Ectodermal cell (in vitro differentiated cells): Measurements from ENCODE around the gene RBBP5.

ENCODE experiments used
- H3K27ac ChIP-seq: 2 replicates; pipeline ENCODE4 v1.7.0; 2013; ENCODE audit warnings: mild to moderate bottlenecking, low read depth, low read length; ENCODE audit not compliant: insufficient read depth, poor library complexity, severe bottlenecking
- H3K27me3 ChIP-seq: 2 replicates; pipeline ENCODE4 v1.7.0; 2013; ENCODE audit warnings: mild to moderate bottlenecking, low read length; ENCODE audit not compliant: insufficient read depth, control insufficient read depth, poor library complexity, severe bottlenecking
- H3K36me3 ChIP-seq: one replicate; pipeline ENCODE4 v1.7.0; 2013; ENCODE audit warnings: low read length; ENCODE audit not compliant: control insufficient read depth, insufficient read depth
- H3K4me1 ChIP-seq: one replicate; pipeline ENCODE4 v1.7.0; 2013; ENCODE audit warnings: low read length; ENCODE audit not compliant: control insufficient read depth, insufficient read depth
- H3K4me3 ChIP-seq: 2 replicates; pipeline ENCODE4 v1.7.0; 2013; ENCODE audit warnings: low read depth, low read length, control low read depth; ENCODE audit not compliant: insufficient read depth
- H3K9me3 ChIP-seq: 2 replicates; pipeline ENCODE4 v1.7.0; 2013; ENCODE audit warnings: mild to moderate bottlenecking, low read length, moderate library complexity; ENCODE audit not compliant: control insufficient read depth
- WGBS, 2 experiments: methylation state at CpG; one replicate each; pipeline ENCODE4 v1.1.7; 2013; ENCODE audit warnings: missing lambda C conversion rate in 2 of 2; 5-methylcytosine and 5-hydroxymethylcytosine counted together

RBBP5 gene

GRCh38 chr1:205068457-205069040 is 53.2 kb downstream of the RBBP5 start:
- no peaks in the 10 kb centered on the region for H3K9me3 ChIP-seq

GRCh38 chr1:205068001-205068400 is 53.8 kb downstream of the RBBP5 start:
- H3K9me3 ChIP-seq, result no peaks in the 10 kb centered on the region
- H3K27me3 ChIP-seq, result no peaks in the 10 kb centered on the region
- H3K36me3 ChIP-seq, result peaks cover 8% of the 10 kb centered on the region
- H3K4me1 ChIP-seq, result no peaks in the 10 kb centered on the region
- H3K27ac ChIP-seq, result no peak overlapping the region
- WGBS, 2 experiments, result 91 to 95% methylated on average over 4 of the region's 4 CpGs
- H3K4me3 ChIP-seq, result no peak overlapping the region

More at GRCh38 chr1:205068457-205069040, 53.2 kb downstream of the RBBP5 start:
- Histone ChIP-seq H3K27me3 (no peaks in the 10 kb centered on the region), H3K4me3 (no peak overlapping the region), H3K27ac (no peak overlapping the region), H3K4me1 (no peaks in the 10 kb centered on the region), H3K36me3 (peaks cover 8% of the 10 kb centered on the region)
- 95 to 99% methylated on average over 2 of the region's 2 CpGs for WGBS, 2 experiments

GRCh38 chr1:205067031-205067430 is 54.7 kb downstream of the RBBP5 start:
- Histone ChIP-seq H3K36me3 (peaks cover 8% of the 10 kb centered on the region), H3K9me3 (no peaks in the 10 kb centered on the region), H3K4me3 (no peak overlapping the region), H3K27ac (no peak overlapping the region), H3K4me1 (no peaks in the 10 kb centered on the region), H3K27me3 (no peaks in the 10 kb centered on the region)
- 91 to 95% methylated on average over 6 of the region's 6 CpGs for WGBS, 2 experiments

- H3K27ac ChIP-seq, result no peak overlapping the region
- H3K4me3 ChIP-seq, result no peak overlapping the region
- 89 to 91% methylated on average over 13 of the region's 13 CpGs for WGBS, 2 experiments
- H3K9me3 ChIP-seq, result no peaks in the 10 kb centered on the region
- peaks cover 7% of the 10 kb centered on the region for H3K4me1 ChIP-seq
- H3K27me3 ChIP-seq, result no peaks in the 10 kb centered on the region
- peaks cover 8% of the 10 kb centered on the region for H3K36me3 ChIP-seq
These were observed 55.5 kb downstream of the RBBP5 start for GRCh38 chr1:205066141-205066818.

- Histone ChIP-seq H3K9me3 (no peaks in the 10 kb centered on the region), H3K36me3 (peaks cover 8% of the 10 kb centered on the region), H3K4me1 (peaks cover 9% of the 10 kb centered on the region), H3K4me3 (no peak overlapping the region), H3K27ac (no peak overlapping the region), H3K27me3 (no peaks in the 10 kb centered on the region)
- 92 to 93% methylated on average over 14 of the region's 14 CpGs for WGBS, 2 experiments
These were observed 56.1 kb downstream of the RBBP5 start for GRCh38 chr1:205065666-205066065.

GRCh38 chr1:205064741-205065316 is 56.9 kb downstream of the RBBP5 start:
- Histone ChIP-seq H3K36me3 (peaks cover 8% of the 10 kb centered on the region), H3K27me3 (no peaks in the 10 kb centered on the region), H3K4me1 (peaks cover 9% of the 10 kb centered on the region), H3K27ac (no peak overlapping the region), H3K4me3 (no peak overlapping the region), H3K9me3 (no peaks in the 10 kb centered on the region)
- 91% methylated on average over 9 of the region's 9 CpGs for WGBS, 2 experiments

- WGBS, 2 experiments, result 91 to 94% methylated on average over 11 of the region's 11 CpGs
- peaks cover 8% of the 10 kb centered on the region for H3K36me3 ChIP-seq
- no peak overlapping the region for H3K27ac ChIP-seq
- no peaks in the 10 kb centered on the region for H3K27me3 ChIP-seq
- H3K4me3 ChIP-seq, result no peak overlapping the region
- H3K4me1 ChIP-seq, result peaks cover 9% of the 10 kb centered on the region
- no peaks in the 10 kb centered on the region for H3K9me3 ChIP-seq
These were observed 57.5 kb downstream of the RBBP5 start for GRCh38 chr1:205064301-205064700.

- Histone ChIP-seq H3K4me1 (peaks cover 9% of the 10 kb centered on the region), H3K36me3 (peaks cover 8% of the 10 kb centered on the region), H3K4me3 (no peak overlapping the region), H3K9me3 (no peaks in the 10 kb centered on the region), H3K27ac (no peak overlapping the region), H3K27me3 (no peaks in the 10 kb centered on the region)
- 95 to 96% methylated on average over 2 to 3 of the region's 3 CpGs for WGBS, 2 experiments
These were observed 58.9 kb downstream of the RBBP5 start for GRCh38 chr1:205062895-205063294.

- no peak overlapping the region for H3K4me3 ChIP-seq
- peaks cover 9% of the 10 kb centered on the region for H3K4me1 ChIP-seq
- 94 to 95% methylated on average over 8 of the region's 8 CpGs for WGBS, 2 experiments
- no peak overlapping the region for H3K27ac ChIP-seq
- no peaks in the 10 kb centered on the region for H3K27me3 ChIP-seq
- H3K9me3 ChIP-seq, result no peaks in the 10 kb centered on the region
- H3K36me3 ChIP-seq, result peaks cover 8% of the 10 kb centered on the region
These were observed 59.5 kb downstream of the RBBP5 start for GRCh38 chr1:205062319-205062718.

GRCh38 chr1:205061665-205062069 is 60.1 kb downstream of the RBBP5 start:
- Histone ChIP-seq H3K4me3 (no peak overlapping the region), H3K4me1 (peaks cover 9% of the 10 kb centered on the region), H3K9me3 (no peaks in the 10 kb centered on the region), H3K27ac (no peak overlapping the region), H3K27me3 (no peaks in the 10 kb centered on the region), H3K36me3 (peaks cover 8% of the 10 kb centered on the region)
- 45 to 48% methylated on average over 13 of the region's 13 CpGs for WGBS, 2 experiments
